ENCODE results near the gene VCAM1.
A peak's percentile ranks its signal among the peaks of the same experiment; 100 is the strongest.

Gene VCAM1

DNA sequence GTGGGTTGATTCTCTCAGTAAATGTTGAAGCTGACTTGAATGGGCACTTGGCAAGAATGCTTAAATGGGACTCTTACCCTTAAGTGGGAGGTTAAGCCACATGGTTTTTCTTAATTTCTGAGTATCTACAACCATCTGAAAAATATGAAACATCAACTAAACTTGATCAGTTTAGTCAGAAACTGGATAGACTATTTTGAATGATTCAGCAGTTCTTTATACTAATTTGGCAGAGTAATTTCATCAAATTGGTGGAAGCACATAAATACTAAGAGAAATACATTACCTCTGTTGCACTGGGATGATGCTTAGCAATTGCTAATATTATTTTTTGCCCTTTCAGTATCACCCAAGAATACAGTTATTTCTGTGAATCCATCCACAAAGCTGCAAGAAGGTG, 4.7 kb downstream of the VCAM1 start:
- no peak for DNase-seq (ENCODE audit: low read depth)

DNA sequence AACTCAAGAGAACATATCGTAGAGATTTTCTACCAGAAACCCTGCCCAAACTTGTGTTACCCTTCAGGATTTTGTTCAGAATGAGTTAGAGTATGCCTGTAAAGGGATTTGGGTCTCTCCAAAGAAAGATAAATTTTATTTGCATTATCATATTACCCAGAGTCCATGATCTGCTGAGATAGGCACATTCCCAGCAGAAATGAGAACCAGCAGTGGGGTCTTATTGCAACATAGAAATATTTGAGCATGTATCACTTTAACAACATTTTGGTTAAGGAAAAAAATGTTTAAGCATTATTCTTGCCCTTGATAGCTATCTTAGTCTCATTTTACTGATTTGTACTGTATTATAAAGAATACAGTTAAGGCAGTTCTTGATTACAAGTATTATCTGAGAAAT, 10.6 kb downstream of the VCAM1 start:
- DNase-seq (ENCODE audit: low read depth): no peak

DNA sequence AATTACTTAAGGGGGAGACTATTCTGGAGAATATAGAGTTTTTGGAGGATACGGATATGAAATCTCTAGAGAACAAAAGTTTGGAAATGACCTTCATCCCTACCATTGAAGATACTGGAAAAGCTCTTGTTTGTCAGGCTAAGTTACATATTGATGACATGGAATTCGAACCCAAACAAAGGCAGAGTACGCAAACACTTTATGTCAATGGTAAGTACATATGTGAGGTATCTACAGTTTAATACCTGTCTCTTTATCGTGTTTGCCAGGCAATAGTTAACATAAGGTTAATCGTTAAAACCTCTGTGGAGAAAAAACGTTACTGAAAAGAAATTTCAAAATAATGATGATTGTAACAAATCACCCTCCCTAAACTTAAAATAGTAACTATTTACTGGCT, 11.8 kb downstream of the VCAM1 start:
- DNase-seq (ENCODE audit: low read depth): no peak

DNA sequence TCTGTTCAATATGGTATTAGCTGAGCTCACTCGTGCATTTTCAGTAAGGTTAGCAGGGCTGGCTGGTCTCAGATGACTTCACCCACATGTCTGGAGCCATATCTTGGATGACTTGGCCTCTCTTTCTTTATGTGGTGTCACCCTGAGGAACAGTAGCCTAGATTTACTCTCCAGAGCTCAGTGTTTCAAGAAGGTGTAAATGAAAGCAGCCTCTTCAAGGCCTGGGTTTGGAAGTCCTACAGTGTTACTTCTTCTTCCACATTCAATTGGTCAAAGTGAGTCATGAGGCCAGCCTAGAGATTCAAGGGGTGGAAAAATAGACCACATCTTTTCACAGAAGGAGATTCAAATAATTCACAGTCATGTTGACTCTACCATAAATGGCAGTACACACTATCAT, 12.2 kb downstream of the VCAM1 start:
- no peak for DNase-seq (ENCODE audit: low read depth)

DNA sequence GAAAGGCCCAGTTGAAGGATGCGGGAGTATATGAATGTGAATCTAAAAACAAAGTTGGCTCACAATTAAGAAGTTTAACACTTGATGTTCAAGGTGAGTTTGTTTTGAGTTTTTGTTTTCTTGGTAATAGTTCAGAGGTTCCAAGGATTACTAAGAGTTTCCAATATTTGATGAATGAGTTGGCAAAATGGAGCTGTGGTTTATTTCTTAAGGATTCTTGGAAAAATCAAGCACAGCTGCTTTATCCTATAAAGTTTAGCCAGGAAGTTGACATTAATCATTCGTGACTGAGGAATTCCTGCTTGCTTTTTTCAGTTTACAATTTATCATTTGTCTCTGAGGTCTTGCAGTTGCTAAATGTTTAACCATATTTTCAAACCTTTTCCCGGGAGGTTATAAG, 15.1 kb downstream of the VCAM1 start:
- peak; percentile 78 for DNase-seq (ENCODE audit: low read depth)

DNA sequence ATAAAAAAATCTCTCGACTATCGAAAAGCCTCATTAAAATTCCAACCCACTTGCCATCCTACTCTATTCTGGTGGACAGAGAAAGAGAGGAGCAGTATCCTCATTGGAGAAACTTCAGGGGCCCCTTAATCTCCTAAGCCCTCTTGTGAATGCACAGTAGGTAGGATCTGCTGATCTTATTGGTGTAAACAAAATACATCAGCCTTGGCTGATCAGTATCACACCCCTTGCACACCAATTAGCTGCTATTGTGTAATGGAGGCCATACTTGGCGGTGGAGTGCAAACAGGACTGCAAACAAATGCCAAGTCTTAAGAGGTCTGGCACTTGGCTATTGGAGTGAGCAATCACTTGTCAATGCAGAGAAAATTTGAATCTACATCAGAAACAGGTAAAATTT, 15.7 kb downstream of the VCAM1 start:
- no peak for DNase-seq (ENCODE audit: low read depth)

DNA sequence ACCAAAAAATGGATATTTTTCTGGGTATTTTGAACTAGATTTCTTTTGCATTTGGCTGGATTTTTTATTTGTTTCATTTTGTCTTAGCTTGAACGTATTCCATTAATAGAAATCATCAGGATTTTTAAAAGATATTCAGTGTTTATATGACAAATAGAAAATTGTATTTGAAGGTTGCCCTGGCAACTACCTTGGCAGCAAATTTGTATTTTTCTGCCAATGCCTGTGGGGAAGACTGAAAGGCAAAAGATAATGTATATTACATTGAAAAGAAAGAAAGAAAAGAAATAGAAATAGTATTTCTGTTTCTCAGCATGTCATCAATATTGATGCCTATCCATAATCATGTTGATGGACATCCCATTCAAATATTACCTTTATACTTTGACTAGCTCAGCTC, 16.8 kb downstream of the VCAM1 start:
- peak; percentile 47 for DNase-seq (ENCODE audit: low read depth)

DNA sequence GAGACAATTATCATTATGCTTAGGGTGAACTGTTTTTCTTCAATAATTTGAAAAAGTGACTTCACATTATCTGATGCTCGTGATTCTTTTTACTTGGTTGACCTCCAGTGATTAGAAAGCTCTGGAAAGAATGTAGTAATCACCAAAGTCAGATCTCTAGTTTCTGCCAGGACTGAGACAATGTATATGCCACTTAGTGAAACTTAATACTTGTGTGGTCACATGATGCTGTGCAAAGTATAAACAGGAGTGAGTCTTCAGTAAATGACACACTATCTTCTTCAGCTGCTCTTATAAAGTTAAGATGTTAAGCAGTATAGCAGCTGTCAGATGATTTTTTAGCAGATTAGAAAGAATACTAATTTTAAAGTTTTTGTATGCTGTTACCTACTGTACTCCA, 17.2 kb downstream of the VCAM1 start:
- DNase-seq (ENCODE audit: low read depth): no peak

- no peak for DNase-seq (ENCODE audit: low read depth)
Observed at GRCh38 chr1:100746542-100746932, 27.0 kb downstream of the VCAM1 start.

GRCh38 chr1:100747771-100748170, 28.2 kb downstream of the VCAM1 start:
- DNase-seq (ENCODE audit: low read depth): no peak

DNA sequence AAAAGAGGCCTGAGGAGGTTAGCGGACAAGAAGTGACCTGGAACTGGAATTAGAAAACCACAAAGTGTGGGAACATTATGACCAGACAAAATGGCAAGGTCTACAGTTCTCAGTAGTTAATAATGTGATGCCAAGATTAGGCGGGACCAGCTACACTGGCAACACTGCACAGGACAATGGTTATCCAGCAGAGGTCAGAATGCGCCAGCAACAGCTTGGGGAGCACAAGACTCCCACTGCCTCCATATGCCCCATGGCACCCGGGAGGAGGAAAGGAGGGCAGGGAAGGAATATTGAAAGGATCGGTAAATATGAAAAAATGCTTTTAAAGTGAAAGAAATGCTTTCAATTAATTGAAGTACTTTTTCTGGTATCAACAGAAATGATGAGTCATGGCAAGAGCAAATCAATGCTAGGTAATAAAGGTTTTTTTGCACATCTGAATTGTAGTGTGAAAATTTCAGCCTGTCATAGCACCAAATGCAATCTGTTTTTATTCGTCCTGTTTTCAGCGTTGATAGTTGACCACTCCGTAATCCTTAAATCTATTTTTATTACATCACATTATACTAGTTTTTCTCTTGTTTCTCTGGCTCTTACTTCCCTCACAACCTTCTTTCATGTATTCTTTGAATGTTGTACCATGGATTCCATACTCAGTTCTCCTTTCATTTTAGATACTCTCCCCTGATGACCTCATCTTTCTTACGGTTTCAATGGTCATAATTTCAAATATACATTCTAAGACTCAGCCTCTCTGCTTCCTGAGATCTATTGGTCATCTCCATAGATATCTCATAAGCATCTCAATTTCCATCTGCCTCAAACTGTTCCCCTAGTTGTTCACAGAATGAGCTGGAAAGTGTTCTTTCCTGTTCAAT, 30.7 kb downstream of the VCAM1 start:
- DNase-seq (ENCODE audit: low read depth): no peak

- no peak for DNase-seq (ENCODE audit: low read depth)
Observed at GRCh38 chr1:100752791-100753190, 33.2 kb downstream of the VCAM1 start.

DNA sequence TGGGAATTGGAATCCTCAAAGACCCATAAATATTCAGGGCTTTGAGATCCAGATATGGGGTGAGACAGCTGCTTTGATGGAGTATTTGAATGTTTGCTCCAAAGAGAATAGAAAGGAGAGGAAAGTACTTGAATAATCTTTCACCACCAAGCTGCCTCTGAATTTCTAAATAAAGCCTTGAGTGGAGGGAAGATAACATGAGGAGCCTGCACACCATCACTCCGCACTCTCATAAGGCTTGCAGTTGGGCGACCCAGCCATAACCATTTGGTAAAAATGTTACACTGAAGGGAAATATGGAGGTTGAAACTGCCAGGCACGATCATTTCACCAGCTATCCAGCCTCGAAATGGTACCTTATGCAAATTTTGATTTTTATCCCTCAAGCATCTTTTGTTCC, 38.4 kb downstream of the VCAM1 start:
- DNase-seq (ENCODE audit: low read depth): no peak

GRCh38 chr1:100759188-100759587, 39.6 kb downstream of the VCAM1 start:
- DNase-seq (ENCODE audit: low read depth): no peak

DNA sequence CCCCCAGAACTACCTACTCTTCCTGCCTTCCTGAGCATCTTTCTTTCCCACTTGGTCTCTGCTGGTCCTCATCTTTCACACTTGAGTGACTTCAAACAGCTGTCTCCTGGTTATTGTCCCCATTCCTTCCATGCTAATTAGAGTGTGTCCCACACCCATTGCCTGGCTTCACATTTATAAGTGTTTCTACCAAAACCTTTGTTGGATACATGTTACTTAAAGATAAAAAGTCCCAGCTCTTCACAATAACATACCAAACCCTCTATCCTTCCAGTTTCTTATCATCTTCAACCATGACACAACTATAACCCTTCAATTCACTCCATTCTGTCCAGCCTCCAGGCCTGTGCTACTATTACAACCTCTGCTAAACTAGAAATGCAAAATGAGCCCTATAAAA, 41.0 kb downstream of the VCAM1 start:
- no peak for DNase-seq (ENCODE audit: low read depth)

DNA sequence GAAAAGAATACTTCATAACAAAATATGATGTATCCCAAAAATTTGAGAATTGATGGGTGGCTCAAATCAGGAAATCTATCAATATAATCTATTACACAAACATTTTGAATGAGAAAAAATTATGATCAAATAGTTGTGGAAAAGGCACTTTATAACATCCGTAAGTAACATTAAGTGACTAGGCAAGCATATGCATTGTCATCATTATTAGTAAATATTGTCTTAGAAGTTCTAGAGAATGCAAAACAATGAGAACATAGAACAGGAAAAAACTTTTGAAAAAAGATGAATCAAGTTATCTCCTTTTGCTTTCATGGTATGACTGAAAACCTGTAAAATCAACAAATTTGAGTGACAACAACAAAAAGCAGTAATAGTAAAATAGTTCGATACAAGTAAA, 42.9 kb downstream of the VCAM1 start:
- DNase-seq (ENCODE audit: low read depth): no peak

- DNase-seq (ENCODE audit: low read depth): no peak
Observed at GRCh38 chr1:100767176-100767890, 47.8 kb downstream of the VCAM1 start.

DNA sequence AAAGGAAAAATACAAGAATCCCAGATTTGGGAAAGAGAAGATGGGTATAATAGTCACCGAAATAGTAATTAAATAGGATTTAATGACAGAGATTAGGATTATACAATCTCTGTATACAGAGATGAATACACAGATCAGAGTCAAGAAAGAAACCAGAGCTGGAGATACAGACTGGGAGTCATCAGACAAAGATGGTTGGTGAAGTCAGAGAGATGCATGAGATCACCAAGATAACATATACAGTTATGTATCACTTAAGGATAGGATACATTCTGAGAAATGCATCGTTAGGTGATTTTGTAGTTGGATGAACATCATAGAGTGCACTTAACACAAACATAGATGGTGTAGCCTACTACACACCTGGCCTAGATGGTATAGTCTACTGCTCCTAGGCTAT, 49.8 kb downstream of the VCAM1 start:
- DNase-seq (ENCODE audit: low read depth): no peak

DNA sequence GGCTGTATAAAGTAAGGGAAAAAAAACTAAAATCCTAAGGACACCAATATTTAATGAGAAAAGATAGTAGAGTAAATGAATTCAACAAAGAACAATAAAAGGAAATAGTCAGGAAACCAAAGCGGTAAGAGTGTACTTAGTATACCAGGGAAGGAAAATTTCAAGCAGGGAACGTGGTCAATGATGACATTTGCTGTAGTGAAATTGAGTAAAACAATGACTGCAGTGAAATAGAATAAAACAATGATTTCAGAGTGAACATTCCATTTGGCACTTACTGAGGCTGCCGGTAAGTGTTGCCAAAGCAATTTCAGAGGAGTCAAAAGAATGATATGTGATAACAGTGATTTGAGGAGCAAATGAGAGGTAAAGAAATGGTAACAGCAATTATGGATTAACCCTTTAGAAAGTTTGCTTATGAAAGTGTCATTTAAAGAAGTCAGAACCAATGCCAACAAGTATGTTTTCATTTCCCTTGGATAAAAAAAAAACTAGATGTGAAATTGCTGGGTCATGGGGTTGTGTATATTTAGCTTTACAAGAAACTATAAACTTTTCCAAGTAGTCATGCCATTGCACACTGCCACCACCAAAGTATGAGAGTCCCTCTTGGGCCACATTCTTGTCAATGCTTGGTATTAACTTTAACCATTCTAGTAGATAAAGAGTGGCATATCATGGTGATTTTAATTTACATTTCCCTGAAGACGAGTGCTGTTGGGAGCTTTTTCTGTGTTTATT, 50.5 kb downstream of the VCAM1 start:
- DNase-seq (ENCODE audit: low read depth): peak; percentile 13

- DNase-seq (ENCODE audit: low read depth): no peak
Observed at GRCh38 chr1:100773444-100773843, 53.9 kb downstream of the VCAM1 start.

GRCh38 chr1:100774370-100774769, 54.8 kb downstream of the VCAM1 start:
- no peak for DNase-seq (ENCODE audit: low read depth)

DNA sequence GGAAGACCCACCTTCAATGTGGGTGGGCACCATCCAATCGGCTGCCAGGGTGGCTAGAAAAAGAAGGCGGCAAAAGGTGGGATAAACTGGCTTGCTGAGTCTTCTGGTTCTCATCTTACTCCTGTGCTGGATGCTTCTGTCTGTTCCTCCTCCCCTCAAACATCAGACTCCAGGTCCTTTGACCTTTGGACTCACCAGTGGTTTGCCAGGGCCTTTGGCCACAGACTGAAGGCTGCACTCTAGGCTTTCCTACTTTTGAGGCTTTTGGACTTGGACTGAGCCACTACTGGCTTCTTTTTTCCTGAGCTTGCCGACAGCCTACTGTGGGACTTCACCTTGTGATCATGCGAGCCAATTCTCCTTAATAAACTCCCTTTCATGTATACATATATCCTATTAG, 55.9 kb downstream of the VCAM1 start:
- DNase-seq (ENCODE audit: low read depth): no peak

GRCh38 chr1:100778748-100779147, 59.2 kb downstream of the VCAM1 start:
- no peak for DNase-seq (ENCODE audit: low read depth)
